HepG2 (cell line): Measurements from ENCODE around the gene PRDM12. TPM values are rescaled to one million over a fixed set of nuclear protein-coding genes. Genes with fewer than 3 reads are reported as not detected.

Experiments
- AHDC1 ChIP-seq: sonication (generic); formaldehyde crosslinking; IDR thresholded peaks from 2 replicates; pipeline ENCODE4 v1.5.1; 2020; ENCODE audit warnings: mild to moderate bottlenecking, missing genetic modification reagents, borderline replicate concordance
- DDIT3 ChIP-seq: sonication (generic); formaldehyde crosslinking; IDR thresholded peaks from 2 replicates; pipeline ENCODE4 v1.4.0; 2020; ENCODE audit warnings: mild to moderate bottlenecking, missing genetic modification reagents
- DMTF1 ChIP-seq: sonication (generic); formaldehyde crosslinking; IDR thresholded peaks from 2 replicates; pipeline ENCODE4 v1.4.0; 2020; ENCODE audit warnings: mild to moderate bottlenecking, missing genetic modification reagents
- ESRRA ChIP-seq: sonication (generic); formaldehyde crosslinking; IDR thresholded peaks from 2 replicates; pipeline ENCODE4 v1.5.1; 2020; ENCODE audit warnings: mild to moderate bottlenecking, low read depth, missing genetic modification reagents
- GATAD2A ChIP-seq: IDR thresholded peaks from 2 replicates; pipeline ENCODE4 v1.6.1; 2016
- KLF16 ChIP-seq, 2 experiments: sonication (generic) in 1 of 2; formaldehyde crosslinking in 1 of 2; IDR thresholded peaks; 2 replicates each; pipeline versions ENCODE4 v1.6.1 to v1.8.0; 2016 to 2023; ENCODE audit warnings: missing genetic modification reagents in 2 of 2, missing compliant biosample characterization in 1 of 2
- THAP8 ChIP-seq: sonication (generic); formaldehyde crosslinking; IDR thresholded peaks from 2 replicates; pipeline ENCODE4 v1.5.1; 2020; ENCODE audit warnings: missing genetic modification reagents, mild to moderate bottlenecking, borderline replicate concordance
- TRAFD1 ChIP-seq: sonication (generic); formaldehyde crosslinking; IDR thresholded peaks from 2 replicates; pipeline ENCODE4 v1.5.1; 2020; ENCODE audit warnings: missing genetic modification reagents, mild to moderate bottlenecking, borderline replicate concordance
- ZBTB42 ChIP-seq: sonication (generic); formaldehyde crosslinking; IDR thresholded peaks from 2 replicates; pipeline ENCODE4 v1.5.0; 2020; ENCODE audit warnings: mild to moderate bottlenecking, missing genetic modification reagents
- ZFP36L1 ChIP-seq: sonication (generic); formaldehyde crosslinking; IDR thresholded peaks from 2 replicates; pipeline ENCODE4 v1.8.0; 2022; ENCODE audit warnings: mild to moderate bottlenecking, missing genetic modification reagents, moderate library complexity
- ZNF207 ChIP-seq: fragments of 450-650 bp; IDR thresholded peaks from 2 replicates; pipeline ENCODE4 v1.6.1; 2016; ENCODE audit warnings: antibody characterized with exemption, borderline replicate concordance
- ZNF225 ChIP-seq: sonication (generic); formaldehyde crosslinking; IDR thresholded peaks from 2 replicates; pipeline ENCODE4 v1.4.0; 2020; ENCODE audit warnings: mild to moderate bottlenecking, missing genetic modification reagents
- polyA plus RNA-seq, 8 experiments: library from polyadenylated mRNA; depleted of rRNA in 3 of 8; stranded (reverse) in 7 of 8; unstranded in 1 of 8; fragments of >200 nt; fragmentation: Illumina TruSeq in 4 of 8; extraction: Trizol in 4 of 8; gene quantifications; 2 replicates each; pipeline versions ENCODE4 v1.2.1 to v1.2.3, GENCODE V29; 2011 to 2016; ENCODE audit warnings: low read depth in 4 of 8, missing spikeins in 1 of 8, mixed read lengths in 1 of 8; ENCODE audit not compliant: insufficient read depth in 1 of 8
- total RNA-seq, 5 experiments: library from RNA; depleted of rRNA; stranded (reverse); fragments of >200 nt; fragmentation: Illumina TruSeq; extraction: Trizol; gene quantifications; 2 replicates each; pipeline ENCODE4 v1.2.3, GENCODE V29; 2016; ENCODE audit warnings: low read depth in 1 of 5

PRDM12 gene
- total and polyA plus RNA-seq, 2 of the 13 experiments (the other 11 are each of a cell fraction or from before 2014, with no cell fraction given): 0.04 to 0.07 TPM

GRCh38 chr9:130680836-130681768 is 16.7 kb downstream of the PRDM12 start (continued):
- no peak for TF ChIP-seq ZNF207
- no peak for TF ChIP-seq DMTF1 (CRISPR knock-in tag)
- no peak for TF ChIP-seq TRAFD1 (CRISPR knock-in tag)
- peak; percentile 59 for TF ChIP-seq THAP8 (CRISPR knock-in tag)
- peak in 1 of 2 experiments; percentile 84; a peak in 2 of 4 replicates for TF ChIP-seq KLF16 (CRISPR knock-in tag; IDR thresholded peaks at IDR 0.05)
- TF ChIP-seq GATAD2A: peak; percentile 12; the same call in 1 of the 2 replicates
- no peak for TF ChIP-seq AHDC1 (CRISPR knock-in tag)
- TF ChIP-seq ESRRA (CRISPR knock-in tag): 0 out of 2 replicates have a peak, but pooled peaks have one; percentile 29
- TF ChIP-seq ZNF225 (CRISPR knock-in tag): no peak
- TF ChIP-seq DDIT3 (CRISPR knock-in tag): no peak
- 0 out of 2 replicates have a peak, but pooled peaks have one; percentile 45 for TF ChIP-seq ZFP36L1
- TF ChIP-seq ZBTB42 (CRISPR knock-in tag): no peak
